ENCODE results near the gene CYSTM1. TPM values are rescaled to one million over a fixed set of nuclear protein-coding genes. Genes with fewer than 3 reads are reported as not detected.

Gene CYSTM1
- total RNA-seq, 1 donor from 2014 or later = 93.3 TPM

- DNase-seq = no peak
- TF ChIP-seq, protein P1, sequence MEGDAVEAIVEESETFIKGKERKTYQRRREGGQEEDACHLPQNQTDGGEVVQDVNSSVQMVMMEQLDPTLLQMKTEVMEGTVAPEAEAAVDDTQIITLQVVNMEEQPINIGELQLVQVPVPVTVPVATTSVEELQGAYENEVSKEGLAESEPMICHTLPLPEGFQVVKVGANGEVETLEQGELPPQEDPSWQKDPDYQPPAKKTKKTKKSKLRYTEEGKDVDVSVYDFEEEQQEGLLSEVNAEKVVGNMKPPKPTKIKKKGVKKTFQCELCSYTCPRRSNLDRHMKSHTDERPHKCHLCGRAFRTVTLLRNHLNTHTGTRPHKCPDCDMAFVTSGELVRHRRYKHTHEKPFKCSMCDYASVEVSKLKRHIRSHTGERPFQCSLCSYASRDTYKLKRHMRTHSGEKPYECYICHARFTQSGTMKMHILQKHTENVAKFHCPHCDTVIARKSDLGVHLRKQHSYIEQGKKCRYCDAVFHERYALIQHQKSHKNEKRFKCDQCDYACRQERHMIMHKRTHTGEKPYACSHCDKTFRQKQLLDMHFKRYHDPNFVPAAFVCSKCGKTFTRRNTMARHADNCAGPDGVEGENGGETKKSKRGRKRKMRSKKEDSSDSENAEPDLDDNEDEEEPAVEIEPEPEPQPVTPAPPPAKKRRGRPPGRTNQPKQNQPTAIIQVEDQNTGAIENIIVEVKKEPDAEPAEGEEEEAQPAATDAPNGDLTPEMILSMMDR (IDR thresholded peaks at IDR 0.05; ENCODE audit: borderline replicate concordance) = no peak
Observed at GRCh38 chr5:140162781-140163180, 12.2 kb upstream of the CYSTM1 start.

GRCh38 chr5:140165101-140165922 is 9.7 kb upstream of the CYSTM1 start:
- Histone ChIP-seq H3K4me3 (no peak overlapping the region), H3K9me3 (replicated peaks) (no peaks in the 10 kb centered on the region), H3K27me3 (ENCODE audit: low read depth) (no peaks in the 10 kb centered on the region), H3K36me3 (no peaks in the 10 kb centered on the region), H3K27ac (replicated peaks) (peak overlapping the region; percentile 36), H3K4me1 (peaks cover 14% of the 10 kb centered on the region)
- TF ChIP-seq, protein P1 (IDR thresholded peaks at IDR 0.05; ENCODE audit: borderline replicate concordance) = no peak
- intact Hi-C loops (cut with micrococcal nuclease) = no loop called here
- DNase-seq = no peak

More at GRCh38 chr5:140162781-140163180, 12.2 kb upstream of the CYSTM1 start:
- peaks cover 14% of the 10 kb centered on the region for H3K4me1 ChIP-seq
- no peaks in the 10 kb centered on the region for H3K27me3 ChIP-seq (ENCODE audit: low read depth)
- H3K27ac ChIP-seq (replicated peaks) = no peak overlapping the region
- H3K36me3 ChIP-seq = no peaks in the 10 kb centered on the region
- H3K9me3 ChIP-seq (replicated peaks) = no peaks in the 10 kb centered on the region
- intact Hi-C loops (cut with micrococcal nuclease) = no loop called here
- H3K4me3 ChIP-seq = no peak overlapping the region

GRCh38 chr5:140165923-140166270 is 9.1 kb upstream of the CYSTM1 start:
- DNase-seq = no peak
- Histone ChIP-seq H3K27ac (replicated peaks) (peak overlapping the region; percentile 36), H3K36me3 (no peaks in the 10 kb centered on the region), H3K9me3 (replicated peaks) (no peaks in the 10 kb centered on the region), H3K4me3 (no peak overlapping the region), H3K27me3 (ENCODE audit: low read depth) (no peaks in the 10 kb centered on the region), H3K4me1 (peaks cover 14% of the 10 kb centered on the region)
- intact Hi-C loops (cut with micrococcal nuclease) = no loop called here
- TF ChIP-seq, protein P1 (IDR thresholded peaks at IDR 0.05; ENCODE audit: borderline replicate concordance) = no peak

DNA sequence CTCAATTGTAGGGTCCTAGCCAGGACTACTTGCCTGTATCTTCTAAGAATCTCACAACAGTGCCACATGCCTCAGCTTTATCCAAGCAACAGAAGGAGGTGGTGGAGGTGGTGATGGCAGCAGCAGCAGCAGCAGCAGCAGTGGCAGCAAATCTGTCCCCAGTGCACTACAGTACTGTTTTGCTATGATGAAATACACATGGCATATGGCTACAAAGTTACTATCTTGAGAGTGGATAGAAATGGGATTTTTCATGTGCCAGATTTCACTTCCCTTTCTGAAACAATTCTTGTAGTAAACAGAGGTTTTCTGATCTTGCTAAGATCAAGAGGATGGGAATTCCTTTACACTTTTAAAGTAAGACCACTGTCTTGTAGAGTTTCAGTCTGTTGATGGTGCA is 8.1 kb upstream of the CYSTM1 start:
- TF ChIP-seq, protein P1 (IDR thresholded peaks at IDR 0.05; ENCODE audit: borderline replicate concordance) = no peak
- intact Hi-C loops (cut with micrococcal nuclease) = no loop called here
- H3K27me3 ChIP-seq (ENCODE audit: low read depth) = no peaks in the 10 kb centered on the region
- DNase-seq = no peak
- peaks cover 14% of the 10 kb centered on the region for H3K4me1 ChIP-seq
- no peak overlapping the region for H3K27ac ChIP-seq (replicated peaks)
- H3K4me3 ChIP-seq = no peak overlapping the region
- H3K9me3 ChIP-seq (replicated peaks) = no peaks in the 10 kb centered on the region
- no peaks in the 10 kb centered on the region for H3K36me3 ChIP-seq

DNA sequence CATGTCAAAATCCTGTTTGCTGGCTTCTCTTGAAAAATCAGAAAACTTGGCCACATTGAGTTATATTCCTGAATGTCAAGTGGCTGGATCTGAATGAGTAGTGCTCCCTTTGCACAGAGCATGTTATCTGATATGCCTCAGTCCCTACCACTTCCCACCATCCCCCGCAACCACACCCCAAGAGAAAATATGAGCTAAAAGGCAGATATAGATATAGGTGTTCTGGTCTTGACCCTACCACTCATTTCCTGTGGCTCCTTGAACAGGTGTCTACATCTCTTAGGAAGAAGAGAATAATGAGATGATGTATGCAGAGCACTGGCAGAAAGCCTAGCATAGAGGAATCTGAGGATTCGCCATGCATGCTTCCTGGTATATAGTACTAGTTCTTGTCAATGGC is 6.6 kb upstream of the CYSTM1 start:
- Histone ChIP-seq H3K9me3 (replicated peaks) (no peaks in the 10 kb centered on the region), H3K4me1 (peaks cover 14% of the 10 kb centered on the region), H3K36me3 (no peaks in the 10 kb centered on the region), H3K27me3 (ENCODE audit: low read depth) (no peaks in the 10 kb centered on the region), H3K27ac (replicated peaks) (no peak overlapping the region), H3K4me3 (no peak overlapping the region)
- no peak for DNase-seq
- intact Hi-C loops (cut with micrococcal nuclease) = no loop called here
- TF ChIP-seq, protein P1 (IDR thresholded peaks at IDR 0.05; ENCODE audit: borderline replicate concordance) = no peak

All from left ventricle myocardium inferior (tissue), 1 donor.